Central memory CD8-positive, alpha-beta T cell (primary cell): ENCODE results near the gene BRPF1.

Experiments
- ATAC-seq: fragments of 150-1000 bp; cut with Tn5 transposase; replicated peaks from 2 replicates; pipeline ENCODE4 v1.10.0; 2022; ENCODE audit warnings: mild to moderate bottlenecking, moderate FRiP score, moderate number of reproducible peaks; ENCODE audit not compliant: poor library complexity, severe bottlenecking; ENCODE audit errors: extremely low read depth
- DNase-seq, 2 donors: peaks; one replicate each; pipeline ENCODE4 v3.0.0; 2021; ENCODE audit warnings: low spot score in 2 of 2
- H3K27ac Mint-ChIP-seq: one replicate; pipeline ENCODE4 v1.8.0; 2022; ENCODE audit warnings: low read depth, mild to moderate bottlenecking, moderate library complexity, mixed read lengths
- H3K27me3 Mint-ChIP-seq: one replicate; pipeline ENCODE4 v1.8.0; 2022; ENCODE audit warnings: mixed read lengths
- H3K36me3 Mint-ChIP-seq: one replicate; pipeline ENCODE4 v1.8.0; 2022; ENCODE audit warnings: mild to moderate bottlenecking, moderate library complexity, mixed read lengths; ENCODE audit not compliant: insufficient read depth
- H3K4me1 Mint-ChIP-seq: one replicate; pipeline ENCODE4 v1.8.0; 2022; ENCODE audit warnings: mixed read lengths
- H3K4me3 Mint-ChIP-seq: one replicate; pipeline ENCODE4 v1.8.0; 2022; ENCODE audit warnings: mild to moderate bottlenecking, moderate library complexity, mixed read lengths
- H3K9me3 Mint-ChIP-seq: one replicate; pipeline ENCODE4 v1.8.0; 2022; ENCODE audit warnings: mixed read lengths

Gene BRPF1

DNA sequence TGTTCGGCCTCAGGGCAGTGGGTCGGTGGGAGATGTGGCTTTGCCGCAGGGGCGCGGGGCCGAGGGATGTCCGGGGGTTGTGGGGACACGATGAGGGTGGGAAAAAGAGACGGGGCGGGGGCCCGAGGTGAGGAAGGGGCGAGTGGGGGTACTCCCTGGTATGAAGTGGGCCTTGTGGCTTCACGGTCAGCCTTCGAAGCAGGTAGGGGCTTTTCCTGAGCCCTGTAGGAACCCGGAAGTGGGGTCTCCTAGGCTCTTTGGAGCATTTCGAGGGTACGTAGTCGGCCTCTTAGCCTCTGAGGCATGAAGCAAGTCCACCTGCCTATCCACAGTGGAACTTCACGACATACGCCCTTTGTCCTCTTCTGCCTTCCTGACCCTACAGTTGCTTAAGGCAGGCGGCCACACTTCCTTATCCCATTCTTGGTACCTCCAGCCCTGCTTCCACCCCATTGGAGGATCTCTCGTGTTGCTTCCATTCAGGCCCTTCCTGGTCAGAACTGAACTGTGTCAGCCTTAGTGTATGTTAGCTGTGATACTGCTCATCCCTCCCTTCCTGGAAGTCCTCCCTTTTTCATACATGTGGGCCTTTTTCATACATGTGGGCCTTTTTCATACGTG, 61.7 kb downstream of the BRPF1 start:
- H3K36me3 Mint-ChIP-seq = peaks cover 48% of the 10 kb centered on the region
- H3K4me1 Mint-ChIP-seq = peaks cover 67% of the 10 kb centered on the region
- no peaks in the 10 kb centered on the region for H3K27me3 Mint-ChIP-seq
- no peaks in the 10 kb centered on the region for H3K9me3 Mint-ChIP-seq
- DNase-seq (no peak), ATAC-seq (no peak)
- peak overlapping the region; percentile 94 for H3K4me3 Mint-ChIP-seq
- peak overlapping the region; percentile 97 for H3K27ac Mint-ChIP-seq

GRCh38 chr3:9794400-9794799, 62.9 kb downstream of the BRPF1 start:
- Mint-ChIP-seq H3K4me1 (peaks cover 69% of the 10 kb centered on the region), H3K9me3 (no peaks in the 10 kb centered on the region), H3K36me3 (peaks cover 52% of the 10 kb centered on the region), H3K27ac (no peak overlapping the region), H3K27me3 (no peaks in the 10 kb centered on the region), H3K4me3 (peak overlapping the region; percentile 94)
- DNase-seq (no peak), ATAC-seq (no peak)

DNA sequence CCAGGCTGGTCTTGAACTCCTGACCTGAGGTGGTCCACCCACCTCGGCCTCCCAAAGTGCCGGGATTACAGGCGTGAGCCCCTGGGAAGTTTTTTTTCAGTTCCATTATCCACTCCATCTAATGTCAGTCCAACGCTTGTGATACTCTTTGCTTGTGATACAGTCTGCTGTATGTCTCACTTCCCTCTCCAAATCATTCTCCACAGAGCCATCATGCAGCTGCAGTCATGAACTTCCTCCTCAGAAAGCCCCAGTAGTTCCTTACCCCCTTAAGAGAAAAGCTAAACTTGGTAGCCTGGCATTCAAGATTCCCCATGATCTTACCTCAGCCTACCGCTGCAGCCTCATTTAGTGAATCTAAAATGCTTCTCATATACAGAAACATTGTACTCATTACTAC, 63.7 kb downstream of the BRPF1 start:
- H3K36me3 Mint-ChIP-seq = peaks cover 59% of the 10 kb centered on the region
- no peak for ATAC-seq
- H3K27ac Mint-ChIP-seq = no peak overlapping the region
- H3K9me3 Mint-ChIP-seq = no peaks in the 10 kb centered on the region
- DNase-seq = no peak
- H3K27me3 Mint-ChIP-seq = no peaks in the 10 kb centered on the region
- H3K4me1 Mint-ChIP-seq = peaks cover 65% of the 10 kb centered on the region
- H3K4me3 Mint-ChIP-seq = peak overlapping the region; percentile 94

- H3K27ac Mint-ChIP-seq = no peak overlapping the region
- H3K36me3 Mint-ChIP-seq = peaks cover 75% of the 10 kb centered on the region
- peaks cover 47% of the 10 kb centered on the region for H3K4me1 Mint-ChIP-seq
- DNase-seq (no peak), ATAC-seq (no peak)
- no peak overlapping the region for H3K4me3 Mint-ChIP-seq
- H3K27me3 Mint-ChIP-seq = no peaks in the 10 kb centered on the region
- H3K9me3 Mint-ChIP-seq = no peaks in the 10 kb centered on the region
Observed at GRCh38 chr3:9797196-9797945, 65.8 kb downstream of the BRPF1 start.
